A549 (cell line): ENCODE measurements around the gene MRPS6. TPM values are rescaled to one million over a fixed set of nuclear protein-coding genes. Genes with fewer than 3 reads are reported as not detected.

ENCODE experiments used
- ATAC-seq, 2 experiments: fragments of 200-7000 bp in 1 of 2; fragments of >200 bp in 1 of 2; cut with Nextera tagmentation in 1 of 2; cut with Tn5 transposase in 1 of 2; 3 replicates each; pipeline versions ENCODE4 v1.8.0 to v1.9.1; 2018 to 2020; ENCODE audit warnings: mild to moderate bottlenecking in 1 of 2, moderate library complexity in 1 of 2
- CTCF ChIA-PET: fragments of 300-600 bp; sonication (Branson Sonifier 250); formaldehyde crosslinking; extraction: SDS; loops from one replicate; lab custom pipeline; 2021; ENCODE audit warnings: antibody characterized with exemption, inconsistent platforms; lab: Yijun Ruan, JAX
- POLR2A ChIA-PET: fragments of 350-600 bp; formaldehyde crosslinking; extraction: SDS; loops from one replicate; lab custom pipeline; 2021; ENCODE audit warnings: antibody characterized with exemption, inconsistent platforms; lab: Yijun Ruan, JAX
- DNase-seq, 2 experiments: peaks; one replicate each; pipeline versions ENCODE4 v3.0.0 to v3.0.0-alpha.2; 2011 to 2016; ENCODE audit warnings: low read depth in 1 of 2, low spot score in 1 of 2
- FAIRE-seq: peaks from 2 replicates; lab custom pipeline; 2011; peaks lifted over from hg19 to GRCh38; lab: Jason Lieb, UNC
- H3K27ac ChIP-seq, 2 experiments: fragments of >200 bp; sonication (Bioruptor Twin); formaldehyde crosslinking; 3 replicates each; pipeline ENCODE4 v1.5.1; 2016 to 2017
- H3K4me1 ChIP-seq: fragments of >200 bp; sonication (Bioruptor Twin); formaldehyde crosslinking; 3 replicates; pipeline ENCODE4 v1.6.1; 2016
- H3K4me2 ChIP-seq: fragments of >200 bp; sonication (Bioruptor Twin); formaldehyde crosslinking; 3 replicates; pipeline ENCODE4 v1.6.1; 2016
- H3K4me3 ChIP-seq: fragments of >200 bp; sonication (Bioruptor Twin); formaldehyde crosslinking; 3 replicates; pipeline ENCODE4 v1.5.1; 2016
- H3K9me3 ChIP-seq: fragments of >200 bp; sonication (Bioruptor Twin); formaldehyde crosslinking; 3 replicates; pipeline ENCODE4 v1.6.1; 2016
- BHLHE40 ChIP-seq: IDR thresholded peaks from 2 replicates; pipeline ENCODE4 v1.6.1; 2012; ENCODE audit warnings: low read depth, low read length, inconsistent platforms
- CEBPB ChIP-seq, 2 experiments: fragments of >200 bp in 1 of 2; sonication (Bioruptor Twin) in 1 of 2; formaldehyde crosslinking in 1 of 2; IDR thresholded peaks; 2 replicates each; pipeline ENCODE4 v1.6.1; 2012 to 2016
- E2F6 ChIP-seq: IDR thresholded peaks from 2 replicates; pipeline ENCODE4 v1.6.1; 2012; ENCODE audit warnings: low read depth, borderline replicate concordance
- EHF ChIP-seq: fragments of 250-450 bp; sonication (Bioruptor Pico); IDR thresholded peaks from 2 replicates; pipeline ENCODE4 v1.5.0; 2020; ENCODE audit warnings: mild to moderate bottlenecking
- FOXS1 ChIP-seq: fragments of 250-450 bp; sonication (Bioruptor Pico); IDR thresholded peaks from 2 replicates; pipeline ENCODE4 v1.5.0; 2020; ENCODE audit warnings: mild to moderate bottlenecking, moderate library complexity
- HDAC2 ChIP-seq: fragments of 200-600 bp; sonication (generic); IDR thresholded peaks from 2 replicates; pipeline ENCODE4 v1.6.1; 2016
- HES2 ChIP-seq: fragments of >200 bp; sonication (Bioruptor Twin); formaldehyde crosslinking; IDR thresholded peaks from 2 replicates; pipeline ENCODE4 v1.6.1; 2016
- HOXB13 ChIP-seq: fragments of 250-450 bp; sonication (Bioruptor Pico); IDR thresholded peaks from 2 replicates; pipeline ENCODE4 v1.5.0; 2020; ENCODE audit warnings: low read depth, mild to moderate bottlenecking, moderate library complexity
- JUN ChIP-seq, 2 experiments: fragments of >200 bp; sonication (Bioruptor Twin); formaldehyde crosslinking; IDR thresholded peaks; 2 replicates in 1 of 2; 3 replicates in 1 of 2; pipeline ENCODE4 v1.6.1; 2016 to 2017
- JUNB ChIP-seq: fragments of >200 bp; sonication (Bioruptor Twin); formaldehyde crosslinking; IDR thresholded peaks from 2 replicates; pipeline ENCODE4 v1.6.1; 2016
- KDM1A ChIP-seq: fragments of 200-600 bp; sonication (generic); IDR thresholded peaks from 2 replicates; pipeline ENCODE4 v1.6.1; 2016; ENCODE audit warnings: low read depth, mild to moderate bottlenecking
- MAX ChIP-seq: IDR thresholded peaks from 2 replicates; pipeline ENCODE4 v1.6.1; 2012
- MAZ ChIP-seq: fragments of 150-350 bp; IDR thresholded peaks from 2 replicates; pipeline ENCODE4 v1.6.1; 2014; ENCODE audit warnings: antibody characterized with exemption, low read depth, low read length, borderline replicate concordance
- NFE2L2 ChIP-seq: fragments of 150-350 bp; conservative IDR thresholded peaks from 2 replicates; pipeline ENCODE4 v1.6.1; 2014; ENCODE audit warnings: low read length
- NR3C1 ChIP-seq: fragments of >200 bp; sonication (Bioruptor Twin); formaldehyde crosslinking; IDR thresholded peaks from 3 replicates; pipeline ENCODE4 v1.6.1; 2017
- PBX3 ChIP-seq: IDR thresholded peaks from 2 replicates; pipeline ENCODE4 v1.6.1; 2012
- REST ChIP-seq: fragments of 200-600 bp; sonication (generic); IDR thresholded peaks from 2 replicates; pipeline ENCODE4 v1.6.1; 2016; ENCODE audit warnings: antibody characterized with exemption, mild to moderate bottlenecking, moderate library complexity
- RNF2 ChIP-seq: fragments of 200-600 bp; sonication (generic); IDR thresholded peaks from 2 replicates; pipeline ENCODE4 v1.6.1; 2016; ENCODE audit warnings: low read depth, mild to moderate bottlenecking, antibody characterized with exemption, moderate library complexity, borderline replicate concordance
- SREBF2 ChIP-seq: fragments of 450-650 bp; IDR thresholded peaks from 2 replicates; pipeline ENCODE4 v1.6.1; 2014; ENCODE audit warnings: mild to moderate bottlenecking, moderate library complexity
- TP53 ChIP-seq: fragments of 250-450 bp; sonication (Bioruptor Pico); IDR thresholded peaks from 2 replicates; pipeline ENCODE4 v1.5.0; 2021; ENCODE audit warnings: mild to moderate bottlenecking, moderate library complexity
- USF2 ChIP-seq: fragments of 450-650 bp; IDR thresholded peaks from 2 replicates; pipeline ENCODE4 v1.6.1; 2014; ENCODE audit warnings: antibody characterized with exemption
- ZFP36 ChIP-seq: fragments of 450-650 bp; IDR thresholded peaks from 2 replicates; pipeline ENCODE4 v1.6.1; 2014; ENCODE audit warnings: borderline replicate concordance; ENCODE audit not compliant: partially characterized antibody
- ZSCAN20 ChIP-seq: fragments of 250-450 bp; sonication (Bioruptor Pico); IDR thresholded peaks from 2 replicates; pipeline ENCODE4 v1.8.0; 2022; ENCODE audit warnings: mild to moderate bottlenecking, moderate library complexity
- WGBS: methylation state at CpG from one replicate; pipeline ENCODE4 v1.1.6; 2017; ENCODE audit errors: missing lambda C conversion rate; 5-methylcytosine and 5-hydroxymethylcytosine counted together
- polyA plus RNA-seq, 4 experiments: library from polyadenylated mRNA; depleted of rRNA in 3 of 4; stranded (reverse); fragments of >200 nt; fragmentation: RNase III in 1 of 4; extraction: RNeasy Plus Mini Kit Qiagen cat#74134 plus additional on column Dnase treatment in 1 of 4; gene quantifications; 2 replicates in 3 of 4; 3 replicates in 1 of 4; pipeline ENCODE4 v1.2.3, GENCODE V29; 2011 to 2017

MRPS6 gene
- polyA plus RNA-seq, 2 of the 4 experiments (the other 2 are of a cell fraction), result 26.9 to 57.4 TPM

- FAIRE-seq (no peak), ATAC-seq (no peak), DNase-seq (no peak)
- CTCF ChIA-PET, result interaction anchor here (1.8 to 2.6 kb wide), 3 partner anchors 12 to 169 kb away, joined by 7 to 8 read pairs (median 7); no protein-coding TSS in a partner anchor
- TF ChIP-seq FOXS1 (no peak), JUN (IDR thresholded peaks at IDR 0.05) (no peak), CEBPB (IDR thresholded peaks at IDR 0.05) (no peak), PBX3 (no peak), EHF (CRISPR knock-in tag) (no peak), REST (no peak), ZSCAN20 (CRISPR knock-in tag) (no peak), ZFP36 (no peak), KDM1A (no peak), NFE2L2 (no peak), NR3C1 (no peak), JUNB (no peak), MAZ (no peak), BHLHE40 (no peak), HES2 (no peak), HOXB13 (no peak), TP53 (CRISPR knock-in tag) (no peak), SREBF2 (no peak), RNF2 (no peak), MAX (no peak)
- Histone ChIP-seq H3K4me1 (no peaks in the 10 kb centered on the region), H3K4me2 (no peak overlapping the region), H3K9me3 (no peaks in the 10 kb centered on the region), H3K27ac (no peak overlapping the region), H3K4me3 (no peak overlapping the region)
- POLR2A ChIA-PET, result no interaction called here
- WGBS, result 89% methylated on average over 3 of the region's 3 CpGs
Observed at GRCh38 chr21:34093083-34093482, 19.7 kb downstream of the MRPS6 start.

- ATAC-seq, result no peak
- no peak for DNase-seq
- 94% methylated on average over 7 of the region's 7 CpGs for WGBS
- Histone ChIP-seq H3K27ac (no peak overlapping the region), H3K9me3 (no peaks in the 10 kb centered on the region), H3K4me1 (no peaks in the 10 kb centered on the region), H3K4me3 (no peak overlapping the region)
- POLR2A ChIA-PET, result no interaction called here
- FAIRE-seq, result no peak
- CTCF ChIA-PET, result interaction anchor here (1.1 kb wide), 1 partner anchor 188 kb away, joined by 3 read pairs; no protein-coding TSS in a partner anchor
- no peak for TF ChIP-seq USF2
- TF ChIP-seq MAZ, result no peak
- TF ChIP-seq HDAC2, result no peak
- no peak for TF ChIP-seq JUNB
- no peak for TF ChIP-seq E2F6
- TF ChIP-seq, all 56 proteins: peak for 0
- H3K4me2 ChIP-seq, result no peak overlapping the region
Observed at GRCh38 chr21:34094949-34095348, 21.6 kb downstream of the MRPS6 start.
